HepG2 (cell line): Measurements from ENCODE around the gene LDAH. TPM values are rescaled to one million over a fixed set of nuclear protein-coding genes. Genes with fewer than 3 reads are reported as not detected.

ENCODE experiments used
- ATAC-seq: fragments of 200-7000 bp; cut with Tn5 transposase; 3 replicates; pipeline ENCODE4 v1.9.1; 2020; ENCODE audit warnings: mild to moderate bottlenecking, moderate library complexity
- BruUV-seq: library from RNA; stranded (reverse); fragments of 400-500 nt; replicated peaks from 2 replicates; lab custom pipeline; 2021; lab: Mats Ljungman, UMichigan
- CTCF ChIA-PET: fragments of 300-600 bp; formaldehyde crosslinking; extraction: SDS; loops from one replicate; lab custom pipeline; 2021; ENCODE audit warnings: low total read pairs, inconsistent platforms, low intra/inter-chr PET ratio; lab: Yijun Ruan, JAX
- POLR2A ChIA-PET: fragments of 350-600 bp; sonication (Branson Sonifier 250); formaldehyde crosslinking; loops from one replicate; lab custom pipeline; 2020; ENCODE audit warnings: antibody characterized with exemption, inconsistent platforms; lab: Yijun Ruan, JAX
- DNase-seq: peaks from one replicate; pipeline ENCODE4 v3.0.0-alpha.2; 2015; ENCODE audit warnings: low spot score
- FAIRE-seq: peaks from 3 replicates; lab custom pipeline; 2011; peaks lifted over from hg19 to GRCh38; lab: Jason Lieb, UNC
- H2AFZ ChIP-seq: one replicate; pipeline ENCODE4 v1.6.1; 2011; ENCODE audit warnings: low read length, inconsistent platforms
- H3K27ac ChIP-seq: fragments of 300-600 bp; 3 replicates; pipeline ENCODE4 v1.8.0; 2011; ENCODE audit warnings: mixed run types, mild to moderate bottlenecking, mixed read lengths, low read length, inconsistent platforms; ENCODE audit not compliant: insufficient read depth; ENCODE audit errors: extremely low read length
- H3K27me3 ChIP-seq, 2 experiments: fragments of 200-600 bp in 1 of 2; 2 replicates in 1 of 2; 3 replicates in 1 of 2; pipeline versions ENCODE4 v1.6.0 to v1.8.0; 2011; ENCODE audit warnings: low read length in 2 of 2, mild to moderate bottlenecking in 2 of 2, moderate library complexity in 2 of 2, inconsistent platforms in 1 of 2; ENCODE audit not compliant: insufficient read depth in 2 of 2, control insufficient read depth in 1 of 2
- H3K36me3 ChIP-seq, 2 experiments: fragments of 200-600 bp in 1 of 2; replicated peaks in 1 of 2; 2 replicates in 1 of 2; 3 replicates in 1 of 2; pipeline versions ENCODE4 v1.5.1 to v1.8.0; 2011; ENCODE audit warnings: low read length in 2 of 2, inconsistent platforms in 1 of 2; ENCODE audit not compliant: insufficient read depth in 2 of 2, control insufficient read depth in 1 of 2
- H3K4me1 ChIP-seq: 2 replicates; pipeline ENCODE4 v1.5.1; 2012; ENCODE audit warnings: low read length, inconsistent platforms; ENCODE audit not compliant: insufficient read depth
- H3K4me2 ChIP-seq: 2 replicates; pipeline ENCODE4 v1.6.0; 2011; ENCODE audit warnings: low read depth, low read length, inconsistent platforms
- H3K4me3 ChIP-seq, 3 experiments: fragments of 200-600 bp in 1 of 3; sonication (generic), shearing (Covaris generic) in 1 of 3; replicated peaks in 1 of 3; 2 replicates each; pipeline ENCODE4 v1.5.1; 2011 to 2016; ENCODE audit warnings: low read length in 3 of 3, inconsistent platforms in 2 of 3, low read depth in 2 of 3, mild to moderate bottlenecking in 2 of 3, control low read depth in 1 of 3, mixed read lengths in 1 of 3; ENCODE audit not compliant: insufficient read depth in 1 of 3
- H3K79me2 ChIP-seq: one replicate; pipeline ENCODE4 v1.6.1; 2011; ENCODE audit warnings: low read length, inconsistent platforms; ENCODE audit not compliant: insufficient read depth
- H3K9ac ChIP-seq: 2 replicates; pipeline ENCODE4 v1.6.0; 2011; ENCODE audit warnings: mild to moderate bottlenecking, low read depth, low read length, inconsistent platforms; ENCODE audit not compliant: insufficient read depth
- H3K9me3 ChIP-seq: 2 replicates; pipeline ENCODE4 v1.5.1; 2012; ENCODE audit warnings: mild to moderate bottlenecking, low read length
- H4K20me1 ChIP-seq: 2 replicates; pipeline ENCODE4 v1.6.0; 2011; ENCODE audit warnings: inconsistent platforms, mild to moderate bottlenecking, low read length, moderate library complexity; ENCODE audit not compliant: insufficient read depth
- ELF1 ChIP-seq: sonication (generic); formaldehyde crosslinking; IDR thresholded peaks from 2 replicates; pipeline ENCODE4 v1.4.0; 2020; ENCODE audit warnings: missing genetic modification reagents
- HMG20A ChIP-seq: IDR thresholded peaks from 2 replicates; pipeline ENCODE4 v1.6.1; 2016; ENCODE audit warnings: borderline replicate concordance
- MAF1 ChIP-seq: sonication (generic); formaldehyde crosslinking; IDR thresholded peaks from 2 replicates; pipeline ENCODE4 v1.5.0; 2020; ENCODE audit warnings: missing genetic modification reagents, borderline replicate concordance
- MED8 ChIP-seq: sonication (generic); formaldehyde crosslinking; IDR thresholded peaks from 2 replicates; pipeline ENCODE4 v1.8.1; 2023; ENCODE audit warnings: mild to moderate bottlenecking, missing genetic modification reagents; ENCODE audit not compliant: insufficient replicate concordance
- PPARG ChIP-seq: conservative IDR thresholded peaks from 2 replicates; pipeline ENCODE4 v1.6.1; 2016; ENCODE audit warnings: missing biosample characterization, missing genetic modification reagents
- ZBTB20 ChIP-seq: sonication (generic); formaldehyde crosslinking; IDR thresholded peaks from 2 replicates; pipeline ENCODE4 v1.8.1; 2023; ENCODE audit warnings: missing genetic modification reagents, low read depth, mild to moderate bottlenecking, borderline replicate concordance
- ZFP36L2 ChIP-seq: sonication (generic); formaldehyde crosslinking; IDR thresholded peaks from 2 replicates; pipeline ENCODE4 v1.4.0; 2020; ENCODE audit warnings: missing genetic modification reagents
- ZNF773 ChIP-seq: sonication (generic); formaldehyde crosslinking; IDR thresholded peaks from 2 replicates; pipeline ENCODE4 v1.4.0; 2020; ENCODE audit warnings: missing genetic modification reagents, borderline replicate concordance
- WGBS: methylation state at CpG from one replicate; pipeline ENCODE4 v1.1.6; 2017; ENCODE audit warnings: low lambda C conversion rate; 5-methylcytosine and 5-hydroxymethylcytosine counted together
- in situ Hi-C: cut with HindIII; loops from 2 replicates; pipeline ENCODE4 v1.10.0; 2017; ENCODE audit warnings: low pct_unique_long_range_greater_than_20kb; ENCODE audit not compliant: extremely low pct_ligation_motif_present
- intact Hi-C: fragments of 100-400 bp; cut with micrococcal nuclease; formaldehyde crosslinking; loops from one replicate; pipeline ENCODE4 v1.10.0; 2022; ENCODE audit not compliant: unreplicated experiment
- polyA plus RNA-seq, 8 experiments: library from polyadenylated mRNA; depleted of rRNA in 3 of 8; stranded (reverse) in 7 of 8; unstranded in 1 of 8; fragments of >200 nt; fragmentation: Illumina TruSeq in 4 of 8; extraction: Trizol in 4 of 8; gene quantifications; 2 replicates each; pipeline versions ENCODE4 v1.2.1 to v1.2.3, GENCODE V29; 2011 to 2016; ENCODE audit warnings: low read depth in 4 of 8, missing spikeins in 1 of 8, mixed read lengths in 1 of 8; ENCODE audit not compliant: insufficient read depth in 1 of 8
- total RNA-seq, 5 experiments: library from RNA; depleted of rRNA; stranded (reverse); fragments of >200 nt; fragmentation: Illumina TruSeq; extraction: Trizol; gene quantifications; 2 replicates each; pipeline ENCODE4 v1.2.3, GENCODE V29; 2016; ENCODE audit warnings: low read depth in 1 of 5
- TF ChIP-seq, protein P1 (sequence below): sonication (generic); formaldehyde crosslinking; IDR thresholded peaks from 2 replicates; pipeline ENCODE4 v1.4.0; 2020; ENCODE audit warnings: missing genetic modification reagents
- TF ChIP-seq, protein P2 (sequence below): sonication (generic); formaldehyde crosslinking; IDR thresholded peaks from 2 replicates; pipeline ENCODE4 v1.8.1; 2023; ENCODE audit warnings: mild to moderate bottlenecking, moderate library complexity, missing genetic modification reagents
- TF ChIP-seq, protein P3 (sequence below): sonication (generic); formaldehyde crosslinking; IDR thresholded peaks from 2 replicates; pipeline ENCODE4 v1.8.1; 2023; ENCODE audit warnings: mild to moderate bottlenecking, missing genetic modification reagents
- TF ChIP-seq, protein P4 (sequence below): sonication (generic); formaldehyde crosslinking; IDR thresholded peaks from 2 replicates; pipeline ENCODE4 v1.8.1; 2023; ENCODE audit warnings: mild to moderate bottlenecking, missing genetic modification reagents
- TF ChIP-seq, protein P5 (sequence below): sonication (generic); formaldehyde crosslinking; IDR thresholded peaks from 2 replicates; pipeline ENCODE4 v1.8.1; 2023; ENCODE audit warnings: mild to moderate bottlenecking, missing genetic modification reagents, borderline replicate concordance

The LDAH gene
- total and polyA plus RNA-seq, 2 of the 13 experiments (the other 11 are each of a cell fraction or from before 2014, with no cell fraction given) = 28.8 to 46.2 TPM

DNA sequence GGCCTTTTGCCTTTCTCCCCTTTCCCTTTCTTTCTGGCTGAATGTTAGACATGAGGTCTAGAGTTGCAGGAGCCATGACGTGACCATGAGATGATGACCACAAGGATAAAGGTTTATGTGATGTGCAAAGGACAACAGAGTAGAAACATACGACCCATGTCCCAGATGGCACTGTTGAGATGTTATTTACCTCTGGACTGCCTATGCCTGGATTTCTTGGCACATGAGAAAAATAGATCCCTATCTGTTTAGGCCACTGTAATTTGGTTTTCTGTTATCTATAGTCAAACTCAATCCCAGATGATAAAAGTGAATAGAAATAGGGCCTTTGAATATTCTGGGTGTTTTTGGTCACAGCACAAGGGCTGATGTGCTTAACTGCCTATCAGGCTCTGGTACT is 97.1 kb downstream of the LDAH start:
- no peaks in the 10 kb centered on the region for H3K79me2 ChIP-seq
- H4K20me1 ChIP-seq = peaks cover 6% of the 10 kb centered on the region; the same call in 1 of the 2 replicates
- CTCF ChIA-PET = no interaction called here
- peaks cover 30% of the 10 kb centered on the region for H3K4me1 ChIP-seq
- no peak overlapping the region for H3K4me2 ChIP-seq
- no peak overlapping the region for H3K4me3 ChIP-seq
- 95% methylated on average over 2 of the region's 2 CpGs for WGBS
- no peak overlapping the region for H3K27ac ChIP-seq
- H3K9ac ChIP-seq = no peak overlapping the region
- no peaks in the 10 kb centered on the region for H3K9me3 ChIP-seq
- DNase-seq = no peak
- in situ Hi-C loops = no loop called here
- TF ChIP-seq HMG20A (CRISPR knock-in tag) = no peak
- TF ChIP-seq ZNF773 (CRISPR knock-in tag) = no peak
- TF ChIP-seq, protein P1, sequence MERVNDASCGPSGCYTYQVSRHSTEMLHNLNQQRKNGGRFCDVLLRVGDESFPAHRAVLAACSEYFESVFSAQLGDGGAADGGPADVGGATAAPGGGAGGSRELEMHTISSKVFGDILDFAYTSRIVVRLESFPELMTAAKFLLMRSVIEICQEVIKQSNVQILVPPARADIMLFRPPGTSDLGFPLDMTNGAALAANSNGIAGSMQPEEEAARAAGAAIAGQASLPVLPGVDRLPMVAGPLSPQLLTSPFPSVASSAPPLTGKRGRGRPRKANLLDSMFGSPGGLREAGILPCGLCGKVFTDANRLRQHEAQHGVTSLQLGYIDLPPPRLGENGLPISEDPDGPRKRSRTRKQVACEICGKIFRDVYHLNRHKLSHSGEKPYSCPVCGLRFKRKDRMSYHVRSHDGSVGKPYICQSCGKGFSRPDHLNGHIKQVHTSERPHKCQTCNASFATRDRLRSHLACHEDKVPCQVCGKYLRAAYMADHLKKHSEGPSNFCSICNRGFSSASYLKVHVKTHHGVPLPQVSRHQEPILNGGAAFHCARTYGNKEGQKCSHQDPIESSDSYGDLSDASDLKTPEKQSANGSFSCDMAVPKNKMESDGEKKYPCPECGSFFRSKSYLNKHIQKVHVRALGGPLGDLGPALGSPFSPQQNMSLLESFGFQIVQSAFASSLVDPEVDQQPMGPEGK = no peak
- TF ChIP-seq MED8 = no peak
- TF ChIP-seq ELF1 (CRISPR knock-in tag) = no peak
- no peak for TF ChIP-seq ZBTB20 (CRISPR knock-in tag)
- TF ChIP-seq, protein P2, sequence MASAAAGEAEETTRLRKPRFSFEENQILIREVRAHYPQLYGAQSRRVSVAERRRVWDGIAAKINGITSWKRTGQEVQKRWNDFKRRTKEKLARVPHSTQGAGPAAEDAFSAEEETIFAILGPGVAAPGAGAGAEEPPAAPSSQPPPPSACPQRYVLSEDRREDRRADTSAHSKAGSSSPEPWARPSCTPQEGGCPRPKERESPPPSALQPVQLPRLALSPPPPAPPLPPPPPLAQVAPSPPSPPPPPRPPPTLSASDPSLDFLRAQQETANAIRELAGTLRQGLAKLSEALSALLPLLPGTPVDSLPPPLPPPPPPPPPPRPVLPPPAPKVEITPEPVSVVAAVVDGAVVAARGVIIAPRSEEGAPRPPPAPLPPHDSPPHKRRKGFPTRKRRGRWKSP (CRISPR knock-in tag) = no peak
- TF ChIP-seq, protein P3, sequence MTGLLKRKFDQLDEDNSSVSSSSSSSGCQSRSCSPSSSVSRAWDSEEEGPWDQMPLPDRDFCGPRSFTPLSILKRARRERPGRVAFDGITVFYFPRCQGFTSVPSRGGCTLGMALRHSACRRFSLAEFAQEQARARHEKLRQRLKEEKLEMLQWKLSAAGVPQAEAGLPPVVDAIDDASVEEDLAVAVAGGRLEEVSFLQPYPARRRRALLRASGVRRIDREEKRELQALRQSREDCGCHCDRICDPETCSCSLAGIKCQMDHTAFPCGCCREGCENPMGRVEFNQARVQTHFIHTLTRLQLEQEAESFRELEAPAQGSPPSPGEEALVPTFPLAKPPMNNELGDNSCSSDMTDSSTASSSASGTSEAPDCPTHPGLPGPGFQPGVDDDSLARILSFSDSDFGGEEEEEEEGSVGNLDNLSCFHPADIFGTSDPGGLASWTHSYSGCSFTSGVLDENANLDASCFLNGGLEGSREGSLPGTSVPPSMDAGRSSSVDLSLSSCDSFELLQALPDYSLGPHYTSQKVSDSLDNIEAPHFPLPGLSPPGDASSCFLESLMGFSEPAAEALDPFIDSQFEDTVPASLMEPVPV (CRISPR knock-in tag) = no peak
- TF ChIP-seq, protein P4, sequence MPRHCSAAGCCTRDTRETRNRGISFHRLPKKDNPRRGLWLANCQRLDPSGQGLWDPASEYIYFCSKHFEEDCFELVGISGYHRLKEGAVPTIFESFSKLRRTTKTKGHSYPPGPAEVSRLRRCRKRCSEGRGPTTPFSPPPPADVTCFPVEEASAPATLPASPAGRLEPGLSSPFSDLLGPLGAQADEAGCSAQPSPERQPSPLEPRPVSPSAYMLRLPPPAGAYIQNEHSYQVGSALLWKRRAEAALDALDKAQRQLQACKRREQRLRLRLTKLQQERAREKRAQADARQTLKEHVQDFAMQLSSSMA (CRISPR knock-in tag) = no peak
- no peak for TF ChIP-seq ZFP36L2 (CRISPR knock-in tag)
- TF ChIP-seq MAF1 (CRISPR knock-in tag) = no peak
- TF ChIP-seq, protein P5, sequence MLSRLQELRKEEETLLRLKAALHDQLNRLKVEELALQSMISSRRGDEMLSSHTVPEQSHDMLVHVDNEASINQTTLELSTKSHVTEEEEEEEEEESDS (CRISPR knock-in tag) = no peak
- no peak for TF ChIP-seq PPARG (CRISPR knock-in tag)
- TF ChIP-seq, all 625 proteins: peak for 0
- peaks cover 1 to 17% of the 10 kb centered on the region in 2 experiments; a peak in 4 of 5 replicates for H3K36me3 ChIP-seq
- ATAC-seq = no peak
- no peak overlapping the region for H2AFZ ChIP-seq
- no peak for FAIRE-seq
- POLR2A ChIA-PET = no interaction called here
- BruUV-seq = no TSS peak
- H3K27me3 ChIP-seq = no peaks in the 10 kb centered on the region
- intact Hi-C loops = no loop called here
